IMR-90 (cell line): Measurements from ENCODE around the gene LAMA3. TPM values are rescaled to one million over a fixed set of nuclear protein-coding genes. Genes with fewer than 3 reads are reported as not detected.

Experiments
- ATAC-seq: fragments of 200-7000 bp; cut with Tn5 transposase; 2 replicates; pipeline ENCODE4 v1.9.1; 2020; ENCODE audit warnings: low read depth, mild to moderate bottlenecking, moderate library complexity
- BruUV-seq: library from RNA; stranded (reverse); fragments of 400-500 nt; replicated peaks from 2 replicates; lab custom pipeline; 2021; lab: Mats Ljungman, UMichigan
- CTCF ChIA-PET: fragments of 300-600 bp; formaldehyde crosslinking; extraction: SDS; loops from one replicate; lab custom pipeline; 2021; ENCODE audit warnings: antibody characterized with exemption; lab: Yijun Ruan, JAX
- POLR2A ChIA-PET: fragments of 300-600 bp; sonication (Branson Sonifier 250); formaldehyde crosslinking; loops from one replicate; lab custom pipeline; 2022; ENCODE audit warnings: antibody characterized with exemption; ENCODE audit not compliant: unreplicated experiment; lab: Charles Lee
- DNase-seq: peaks from one replicate; pipeline ENCODE4 v3.0.0; 2013
- H2AFZ ChIP-seq: replicated peaks from 2 replicates; pipeline ENCODE3; 2013; ENCODE audit warnings: low read length, mild to moderate bottlenecking; ENCODE audit not compliant: poor library complexity
- H2AK5ac ChIP-seq: 2 replicates; pipeline ENCODE4 v1.6.1; 2013; ENCODE audit warnings: low read depth, low read length, inconsistent platforms
- H2AK9ac ChIP-seq: replicated peaks from 2 replicates; pipeline ENCODE3; 2013; ENCODE audit warnings: mild to moderate bottlenecking, low read depth, low read length, moderate library complexity; ENCODE audit not compliant: poor library complexity
- H2BK120ac ChIP-seq: 2 replicates; pipeline ENCODE4 v1.6.1; 2013; ENCODE audit warnings: low read depth, low read length, inconsistent platforms
- H2BK15ac ChIP-seq: 3 replicates; pipeline ENCODE4 v1.6.1; 2013; ENCODE audit warnings: low read depth, low read length, inconsistent platforms
- H2BK20ac ChIP-seq: 2 replicates; pipeline ENCODE4 v1.6.1; 2013; ENCODE audit warnings: low read depth, mild to moderate bottlenecking, inconsistent platforms, low read length, moderate library complexity
- H2BK5ac ChIP-seq: 2 replicates; pipeline ENCODE4 v1.6.1; 2013; ENCODE audit warnings: mild to moderate bottlenecking, low read depth, low read length, inconsistent platforms; ENCODE audit not compliant: poor library complexity, severe bottlenecking
- H3K14ac ChIP-seq: replicated peaks from 2 replicates; pipeline ENCODE4 v1.6.1; 2013; ENCODE audit warnings: low read depth, low read length, inconsistent platforms
- H3K18ac ChIP-seq: 2 replicates; pipeline ENCODE4 v1.6.1; 2013; ENCODE audit warnings: low read depth, low read length, control low read depth
- H3K23ac ChIP-seq: 2 replicates; pipeline ENCODE4 v1.6.1; 2013; ENCODE audit warnings: low read depth, low read length, inconsistent platforms
- H3K27ac ChIP-seq: 2 replicates; pipeline ENCODE4 v1.5.1; 2013; ENCODE audit warnings: mild to moderate bottlenecking, control low read depth, low read length; ENCODE audit not compliant: insufficient read depth
- H3K27me3 ChIP-seq: 2 replicates; pipeline ENCODE4 v1.6.1; 2013; ENCODE audit warnings: low read length; ENCODE audit not compliant: control insufficient read depth, insufficient read depth
- H3K36me3 ChIP-seq: 2 replicates; pipeline ENCODE4 v1.6.1; 2013; ENCODE audit warnings: low read length, mixed read lengths; ENCODE audit not compliant: control insufficient read depth, insufficient read depth
- H3K4ac ChIP-seq: 2 replicates; pipeline ENCODE4 v1.6.1; 2013; ENCODE audit warnings: low read depth, low read length, inconsistent platforms
- H3K4me1 ChIP-seq: 2 replicates; pipeline ENCODE4 v1.6.1; 2013; ENCODE audit warnings: low read length, mixed read lengths; ENCODE audit not compliant: control insufficient read depth, insufficient read depth
- H3K4me2 ChIP-seq: 2 replicates; pipeline ENCODE4 v1.6.1; 2013; ENCODE audit warnings: low read depth, mild to moderate bottlenecking, control low read depth, low read length, moderate library complexity
- H3K4me3 ChIP-seq: 2 replicates; pipeline ENCODE4 v1.5.1; 2013; ENCODE audit warnings: low read depth, mild to moderate bottlenecking, control low read depth, low read length, moderate library complexity; ENCODE audit not compliant: insufficient read depth
- H3K56ac ChIP-seq: 2 replicates; pipeline ENCODE4 v1.6.1; 2013; ENCODE audit warnings: low read length, inconsistent platforms; ENCODE audit not compliant: insufficient read depth; ENCODE audit errors: extremely low read depth
- H3K79me1 ChIP-seq, 2 experiments: 2 replicates each; pipeline ENCODE4 v1.6.1; 2013; ENCODE audit warnings: low read length in 2 of 2, inconsistent platforms in 1 of 2, low read depth in 1 of 2
- H3K9ac ChIP-seq: 2 replicates; pipeline ENCODE4 v1.6.1; 2013; ENCODE audit warnings: low read depth, low read length, control low read depth
- H3K9me1 ChIP-seq: 2 replicates; pipeline ENCODE4 v1.6.1; 2013; ENCODE audit warnings: low read length, inconsistent platforms; ENCODE audit not compliant: insufficient read depth
- H3K9me3 ChIP-seq: 2 replicates; pipeline ENCODE4 v1.6.1; 2013; ENCODE audit warnings: low read length; ENCODE audit not compliant: control insufficient read depth, insufficient read depth
- H4K20me1 ChIP-seq: 2 replicates; pipeline ENCODE4 v1.6.1; 2013; ENCODE audit warnings: low read length, inconsistent platforms; ENCODE audit not compliant: insufficient read depth
- H4K5ac ChIP-seq: 2 replicates; pipeline ENCODE4 v1.6.1; 2013; ENCODE audit warnings: mild to moderate bottlenecking, low read depth, low read length, control low read depth
- H4K8ac ChIP-seq, 2 experiments: 2 replicates each; pipeline ENCODE4 v1.6.1; 2013; ENCODE audit warnings: low read depth in 2 of 2, low read length in 2 of 2, control low read depth in 1 of 2, inconsistent platforms in 1 of 2
- H4K91ac ChIP-seq: 2 replicates; pipeline ENCODE4 v1.6.1; 2013; ENCODE audit warnings: low read depth, low read length, inconsistent platforms; ENCODE audit not compliant: insufficient read depth
- BHLHE40 ChIP-seq: fragments of 150-350 bp; IDR thresholded peaks from 2 replicates; pipeline ENCODE4 v1.6.1; 2016; ENCODE audit warnings: mild to moderate bottlenecking, low read depth, low read length
- CEBPB ChIP-seq: IDR thresholded peaks from 2 replicates; pipeline ENCODE4 v1.6.1; 2012; ENCODE audit warnings: low read depth, low read length, improper control_type of control experiment
- CHD1 ChIP-seq: IDR thresholded peaks from 2 replicates; pipeline ENCODE4 v1.6.1; 2012; ENCODE audit warnings: low read depth, low read length, improper control_type of control experiment
- CTCF ChIP-seq: conservative IDR thresholded peaks from 2 replicates; pipeline ENCODE4 v1.5.1; 2012; ENCODE audit warnings: mild to moderate bottlenecking, low read depth, low read length, improper control_type of control experiment
- ELK1 ChIP-seq: fragments of 150-350 bp; IDR thresholded peaks from 2 replicates; pipeline ENCODE4 v1.6.1; 2016; ENCODE audit warnings: low read depth, mild to moderate bottlenecking, low read length, moderate library complexity, borderline replicate concordance
- FOS ChIP-seq: fragments of 150-350 bp; IDR thresholded peaks from 2 replicates; pipeline ENCODE4 v1.6.1; 2016; ENCODE audit warnings: low read depth, low read length
- MAFK ChIP-seq: IDR thresholded peaks from 2 replicates; pipeline ENCODE4 v1.6.1; 2012; ENCODE audit warnings: low read depth, low read length, improper control_type of control experiment
- MAZ ChIP-seq: IDR thresholded peaks from 2 replicates; pipeline ENCODE4 v1.6.1; 2012; ENCODE audit warnings: low read depth, mild to moderate bottlenecking, low read length, improper control_type of control experiment, moderate library complexity, borderline replicate concordance
- MXI1 ChIP-seq: IDR thresholded peaks from 2 replicates; pipeline ENCODE4 v1.6.1; 2012; ENCODE audit warnings: low read depth, mild to moderate bottlenecking, low read length, moderate library complexity, borderline replicate concordance
- NFE2L2 ChIP-seq: fragments of 150-350 bp; IDR thresholded peaks from 2 replicates; pipeline ENCODE4 v1.6.1; 2016; ENCODE audit warnings: low read depth, mild to moderate bottlenecking, low read length
- POLR2A ChIP-seq: IDR thresholded peaks from 2 replicates; pipeline ENCODE4 v1.6.1; 2012; ENCODE audit warnings: mild to moderate bottlenecking, low read depth, low read length
- RAD21 ChIP-seq: IDR thresholded peaks from 2 replicates; pipeline ENCODE4 v1.6.1; 2012; ENCODE audit warnings: low read length, improper control_type of control experiment
- RCOR1 ChIP-seq: IDR thresholded peaks from 2 replicates; pipeline ENCODE4 v1.6.1; 2012; ENCODE audit warnings: mild to moderate bottlenecking, low read length, improper control_type of control experiment; ENCODE audit not compliant: insufficient replicate concordance
- RFX5 ChIP-seq: IDR thresholded peaks from 2 replicates; pipeline ENCODE4 v1.8.0; 2012; ENCODE audit warnings: low read depth, mild to moderate bottlenecking, low read length, moderate library complexity
- SMC3 ChIP-seq: fragments of 150-350 bp; IDR thresholded peaks from 2 replicates; pipeline ENCODE4 v1.6.1; 2016; ENCODE audit warnings: low read depth, mild to moderate bottlenecking, antibody characterized with exemption, low read length, moderate library complexity
- dilution Hi-C: fragments of 300-500 bp; cut with HindIII; formaldehyde crosslinking; loops from one replicate; pipeline ENCODE4 v1.14.3; 2018; ENCODE audit warnings: low sequenced_read_pairs; ENCODE audit not compliant: unreplicated experiment
- in situ Hi-C: fragments of 300-500 bp; cut with MboI; formaldehyde crosslinking; loops from 3 replicates; pipeline ENCODE4 v1.14.3; 2019; ENCODE audit warnings: low sequenced_read_pairs, inconsistent platforms, mixed read lengths
- intact Hi-C: fragments of 100-400 bp; cut with micrococcal nuclease; formaldehyde crosslinking; loops from 2 replicates; pipeline ENCODE4 v1.10.0; 2022
- polyA plus RNA-seq, 3 experiments: library from polyadenylated mRNA; depleted of rRNA; stranded (reverse); fragments of >200 nt; gene quantifications; 2 replicates each; pipeline ENCODE4 v1.2.3, GENCODE V29; 2012; ENCODE audit warnings: low replicate concordance in 1 of 3
- total RNA-seq: library from RNA; depleted of rRNA; stranded (reverse); fragments of >200 nt; gene quantifications from 2 replicates; pipeline ENCODE4 v1.2.3, GENCODE V29; 2012
- TF ChIP-seq, protein P1 (sequence below): fragments of 150-350 bp; IDR thresholded peaks from 2 replicates; pipeline ENCODE4 v1.6.1; 2017; ENCODE audit warnings: mild to moderate bottlenecking, antibody characterized with exemption, low read length, low read depth

Gene LAMA3
- total and polyA plus RNA-seq, 2 of the 4 experiments (the other 2 are of a cell fraction), result 0.18 to 0.19 TPM

DNA sequence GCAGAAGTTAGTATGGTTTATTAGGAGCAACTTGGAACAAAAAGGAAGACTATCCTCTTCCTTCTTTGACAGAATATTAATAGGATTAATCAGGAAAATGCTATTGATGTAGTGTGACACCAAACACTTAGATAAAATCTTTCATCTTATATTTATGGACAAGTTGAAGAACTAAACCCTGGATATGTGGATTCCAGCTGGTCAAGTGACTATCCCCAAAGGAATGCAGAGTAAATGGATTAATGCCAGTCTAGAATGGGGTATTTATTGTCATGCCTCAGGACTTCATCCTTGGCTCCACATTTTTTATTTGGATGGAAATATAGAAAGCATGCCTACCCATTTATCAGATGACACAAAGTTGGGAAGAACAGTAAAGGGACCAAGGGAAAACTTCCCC lies 201.3 kb downstream of the LAMA3 start:
- Histone ChIP-seq H3K27ac (no peak overlapping the region), H2BK5ac (no peak overlapping the region), H4K5ac (no peak overlapping the region), H2AK9ac (no peak overlapping the region), H3K4ac (no peak overlapping the region), H3K18ac (no peak overlapping the region), H4K20me1 (no peaks in the 10 kb centered on the region), H3K4me2 (no peak overlapping the region), H2AK5ac (no peak overlapping the region), H3K79me1 (no peaks in the 10 kb centered on the region), H3K9me3 (no peaks in the 10 kb centered on the region), H2BK15ac (no peak overlapping the region), H2AFZ (no peak overlapping the region), H4K91ac (no peak overlapping the region), H3K9ac (no peak overlapping the region), H2BK120ac (no peak overlapping the region), H3K14ac (no peak overlapping the region), H3K56ac (no peak overlapping the region), H2BK20ac (no peak overlapping the region), H3K4me1 (peaks cover 1% of the 10 kb centered on the region; the same call in 1 of the 2 replicates), H3K36me3 (no peaks in the 10 kb centered on the region), H4K8ac (no peak overlapping the region), H3K9me1 (no peaks in the 10 kb centered on the region), H3K4me3 (no peak overlapping the region), H3K27me3 (0 out of 2 replicates have a peak, but pooled peaks cover 2% of the 10 kb centered on the region), H3K23ac (no peak overlapping the region)
- TF ChIP-seq FOS (no peak), RFX5 (no peak), POLR2A (no peak), RCOR1 (no peak), SMC3 (no peak), NFE2L2 (no peak), MAZ (no peak), CHD1 (no peak), BHLHE40 (no peak), ELK1 (no peak), MAFK (no peak), MXI1 (no peak), CEBPB (no peak), CTCF (no peak), RAD21 (no peak)
- TF ChIP-seq, protein P1, sequence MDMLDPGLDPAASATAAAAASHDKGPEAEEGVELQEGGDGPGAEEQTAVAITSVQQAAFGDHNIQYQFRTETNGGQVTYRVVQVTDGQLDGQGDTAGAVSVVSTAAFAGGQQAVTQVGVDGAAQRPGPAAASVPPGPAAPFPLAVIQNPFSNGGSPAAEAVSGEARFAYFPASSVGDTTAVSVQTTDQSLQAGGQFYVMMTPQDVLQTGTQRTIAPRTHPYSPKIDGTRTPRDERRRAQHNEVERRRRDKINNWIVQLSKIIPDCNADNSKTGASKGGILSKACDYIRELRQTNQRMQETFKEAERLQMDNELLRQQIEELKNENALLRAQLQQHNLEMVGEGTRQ, result no peak
- dilution Hi-C loops, result no loop called here
- DNase-seq (peak; percentile 56), ATAC-seq (peak; percentile 54)
- intact Hi-C loops, result loop anchor here (5.0 kb wide), 1 partner anchor 53 kb away; no protein-coding TSS in a partner anchor
- in situ Hi-C loops, result no loop called here
- no TSS peak for BruUV-seq
- POLR2A ChIA-PET, result no interaction called here
- CTCF ChIA-PET, result no interaction called here
